LNCaP clone FGC (cell line): ENCODE measurements around the gene ME3.

ENCODE experiments used
- DNase-seq: peaks from one replicate; pipeline ENCODE4 v3.0.0-alpha.2; 2011; ENCODE audit warnings: low read depth
- H3K4me3 ChIP-seq: 2 replicates; pipeline ENCODE4 v1.5.1; 2011; ENCODE audit warnings: mild to moderate bottlenecking, low read depth, low read length, control low read depth
- CTCF ChIP-seq: IDR thresholded peaks from 2 replicates; pipeline ENCODE4 v1.5.1; 2012; ENCODE audit warnings: mild to moderate bottlenecking; ENCODE audit not compliant: control insufficient read depth, insufficient read depth; ENCODE audit errors: extremely low read depth

The ME3 gene

GRCh38 chr11:86487671-86488070 lies 184.7 kb downstream of the ME3 start:
- H3K4me3 ChIP-seq = no peak overlapping the region
- no peak for DNase-seq
- TF ChIP-seq CTCF = no peak

- DNase-seq = no peak
- TF ChIP-seq CTCF = no peak
These were observed 186.0 kb downstream of the ME3 start for GRCh38 chr11:86486261-86487030.

DNA sequence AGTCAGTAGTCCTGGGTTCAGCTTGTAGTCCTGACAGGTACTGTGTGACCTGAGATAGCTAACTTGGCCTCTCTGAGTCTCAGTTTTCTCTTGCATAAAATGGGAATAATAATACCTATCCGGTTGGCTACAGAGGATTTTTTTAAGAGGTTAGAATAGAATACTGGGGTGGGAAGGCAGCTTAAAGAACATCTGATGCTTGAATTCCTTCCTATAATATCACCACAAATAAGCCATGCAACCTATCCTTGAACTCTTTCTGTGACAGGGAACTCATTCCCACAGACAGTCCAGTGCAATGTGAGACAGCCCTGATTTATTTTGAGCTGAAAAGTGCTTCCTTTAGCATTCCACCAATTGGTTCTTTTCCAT lies 187.6 kb downstream of the ME3 start:
- TF ChIP-seq CTCF = no peak
- no peak overlapping the region for H3K4me3 ChIP-seq
- no peak for DNase-seq

More at GRCh38 chr11:86486261-86487030, 186.0 kb downstream of the ME3 start:
- no peak overlapping the region for H3K4me3 ChIP-seq

DNA sequence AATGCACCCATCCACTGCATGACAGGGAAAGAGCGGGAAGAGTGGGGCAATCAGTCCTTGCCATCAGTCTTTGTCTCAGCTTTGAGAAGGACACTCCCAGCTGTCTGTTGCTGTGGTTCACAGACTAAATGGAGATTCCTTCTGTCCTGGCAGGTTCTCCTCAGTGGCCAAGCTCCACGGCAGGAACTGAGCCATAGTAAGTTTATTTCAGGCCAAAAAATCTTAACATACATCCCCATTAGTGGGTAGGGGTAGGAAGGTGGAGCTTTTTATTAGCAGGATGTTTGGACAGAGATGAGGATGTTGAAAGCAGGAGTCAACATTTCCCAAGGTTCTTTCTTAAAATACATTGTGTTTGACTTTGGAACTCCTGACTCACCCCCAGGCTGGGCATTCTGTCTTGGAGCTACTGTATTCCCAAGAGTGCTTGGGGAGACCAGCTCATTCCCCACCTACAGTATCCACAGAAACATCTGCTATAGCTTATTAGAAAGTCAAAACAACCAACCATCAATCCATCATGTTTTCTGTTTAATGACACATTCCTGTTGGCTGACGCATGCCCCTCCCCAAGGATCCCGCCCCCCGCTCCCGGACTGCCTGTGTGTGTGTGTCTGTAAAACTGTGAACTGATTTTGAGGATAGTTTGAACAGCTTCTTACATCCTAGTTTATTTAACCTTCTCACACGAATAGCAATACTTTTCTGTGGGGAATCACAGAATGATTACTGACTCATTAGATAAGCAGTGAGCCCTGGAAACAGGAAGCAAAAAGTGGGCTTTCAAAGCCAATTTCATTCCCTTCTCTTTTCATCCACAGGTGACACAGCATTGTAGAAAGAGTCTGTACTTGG lies 188.2 kb downstream of the ME3 start:
- DNase-seq = no peak
- no peak for TF ChIP-seq CTCF
- no peak overlapping the region for H3K4me3 ChIP-seq

DNA sequence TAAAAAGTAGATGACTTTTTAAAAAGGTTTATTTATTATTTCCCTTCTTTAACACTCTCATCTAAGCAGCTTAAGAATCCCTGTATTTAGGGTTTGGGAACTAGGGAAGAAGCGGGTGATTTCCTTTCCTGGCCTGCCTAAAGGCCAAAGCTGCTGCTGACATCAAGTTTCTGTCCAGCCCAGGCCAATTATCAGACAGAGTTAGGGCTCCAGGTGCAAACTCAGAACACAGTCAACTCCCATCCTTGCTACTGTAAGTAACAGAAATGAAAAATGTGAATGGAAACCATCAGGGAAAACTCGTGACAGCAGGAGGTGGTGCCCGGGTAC lies 188.8 kb downstream of the ME3 start:
- DNase-seq = no peak
- TF ChIP-seq CTCF = no peak
- no peak overlapping the region for H3K4me3 ChIP-seq

DNA sequence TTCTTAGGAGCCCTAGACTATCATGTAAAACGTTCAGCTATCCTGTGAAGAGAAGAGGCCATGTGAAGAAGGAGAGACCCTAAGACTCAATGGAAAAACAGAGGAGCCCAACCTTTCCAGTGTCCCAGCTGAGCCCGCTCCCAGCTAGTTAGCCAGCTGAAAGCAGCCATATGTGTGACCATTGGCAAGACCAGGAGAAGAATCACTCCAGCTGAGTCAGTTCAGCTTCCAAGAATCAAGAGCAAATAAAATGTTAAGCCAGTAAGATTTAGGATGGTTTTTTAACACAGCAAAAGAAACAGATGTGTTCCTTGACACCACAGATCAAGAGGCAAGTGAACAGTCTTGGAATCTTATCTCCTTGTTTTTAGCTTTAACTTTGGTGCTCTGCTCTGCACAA lies 189.7 kb downstream of the ME3 start:
- TF ChIP-seq CTCF = no peak
- DNase-seq = no peak

GRCh38 chr11:86481399-86481798 lies 191.0 kb downstream of the ME3 start:
- no peak overlapping the region for H3K4me3 ChIP-seq
- TF ChIP-seq CTCF = no peak
- no peak for DNase-seq

More for the DNA sequence above, 189.7 kb downstream of the ME3 start:
- H3K4me3 ChIP-seq = no peak overlapping the region
